Endodermal cell (in vitro differentiated cells): ENCODE data around the gene GALR1. TPM values are rescaled to one million over a fixed set of nuclear protein-coding genes. Genes with fewer than 3 reads are reported as not detected.

Experiments
- DNase-seq: peaks from one replicate; pipeline ENCODE4 v3.0.0-alpha.2; 2017
- H3K27ac ChIP-seq: 2 replicates; pipeline ENCODE4 v1.5.1; 2013; ENCODE audit warnings: mild to moderate bottlenecking, low read depth, low read length, moderate library complexity
- H3K27me3 ChIP-seq: 2 replicates; pipeline ENCODE4 v1.6.1; 2013; ENCODE audit warnings: mild to moderate bottlenecking, low read length, moderate library complexity; ENCODE audit not compliant: insufficient read depth, control insufficient read depth, poor library complexity, severe bottlenecking
- H3K36me3 ChIP-seq: 2 replicates; pipeline ENCODE4 v1.7.0; 2013; ENCODE audit warnings: mild to moderate bottlenecking, low read length, moderate library complexity; ENCODE audit not compliant: control insufficient read depth, insufficient read depth
- H3K4me1 ChIP-seq: one replicate; pipeline ENCODE4 v1.7.0; 2013; ENCODE audit warnings: low read length; ENCODE audit not compliant: control insufficient read depth, insufficient read depth
- H3K4me3 ChIP-seq: 2 replicates; pipeline ENCODE4 v1.5.1; 2013; ENCODE audit warnings: mild to moderate bottlenecking, low read length, moderate library complexity
- H3K9ac ChIP-seq: 2 replicates; pipeline ENCODE4 v1.6.1; 2013; ENCODE audit warnings: mild to moderate bottlenecking, low read length, moderate library complexity; ENCODE audit not compliant: poor library complexity, severe bottlenecking; ENCODE audit errors: extremely low read depth
- H3K9me3 ChIP-seq: 2 replicates; pipeline ENCODE4 v1.6.1; 2013; ENCODE audit warnings: mild to moderate bottlenecking, low read length, moderate library complexity; ENCODE audit not compliant: control insufficient read depth
- H3K27ac Mint-ChIP-seq: 2 replicates; pipeline ENCODE4 v1.8.0; 2020; ENCODE audit warnings: mixed read lengths
- H3K27me3 Mint-ChIP-seq: 2 replicates; pipeline ENCODE4 v1.8.0; 2021; ENCODE audit warnings: mild to moderate bottlenecking, mixed read lengths; ENCODE audit not compliant: insufficient read depth
- H3K36me3 Mint-ChIP-seq: 2 replicates; pipeline ENCODE4 v1.8.0; 2020; ENCODE audit warnings: low read depth, mixed read lengths
- H3K4me1 Mint-ChIP-seq: 2 replicates; pipeline ENCODE4 v1.8.0; 2020; ENCODE audit warnings: mixed read lengths
- H3K4me3 Mint-ChIP-seq: 2 replicates; pipeline ENCODE4 v1.8.0; 2020; ENCODE audit warnings: mild to moderate bottlenecking, moderate library complexity, mixed read lengths
- H3K9me3 Mint-ChIP-seq: 2 replicates; pipeline ENCODE4 v1.8.0; 2020; ENCODE audit warnings: mild to moderate bottlenecking, mixed read lengths
- WGBS, 2 experiments: methylation state at CpG; one replicate each; pipeline versions ENCODE4 v1.1.5 to v1.1.7; 2013; ENCODE audit warnings: missing lambda C conversion rate in 2 of 2, mixed read lengths in 1 of 2; ENCODE audit not compliant: insufficient coverage in 1 of 2, insufficient read length in 1 of 2; 5-methylcytosine and 5-hydroxymethylcytosine counted together
- total RNA-seq, 2 donors: library from RNA; stranded (reverse); fragmentation: NEBNext Ultra II Directional in 1 of 2; extraction: Animal tissue kit (Norgen Biotek cat#: 25700) in 1 of 2; gene quantifications; 2 replicates in 1 of 2; 3 replicates in 1 of 2; pipeline ENCODE4 v1.2.1, GENCODE V29; 2021
- TF ChIP-seq, protein P1 (sequence below): fragments of 200-600 bp; sonication (generic); conservative IDR thresholded peaks from 2 replicates; pipeline ENCODE4 v1.5.0; 2021; ENCODE audit warnings: antibody characterized with exemption, mild to moderate bottlenecking

GALR1 gene
- total RNA-seq, 2 donors from 2014 or later, result 0.04 TPM; not detected in 1

DNA sequence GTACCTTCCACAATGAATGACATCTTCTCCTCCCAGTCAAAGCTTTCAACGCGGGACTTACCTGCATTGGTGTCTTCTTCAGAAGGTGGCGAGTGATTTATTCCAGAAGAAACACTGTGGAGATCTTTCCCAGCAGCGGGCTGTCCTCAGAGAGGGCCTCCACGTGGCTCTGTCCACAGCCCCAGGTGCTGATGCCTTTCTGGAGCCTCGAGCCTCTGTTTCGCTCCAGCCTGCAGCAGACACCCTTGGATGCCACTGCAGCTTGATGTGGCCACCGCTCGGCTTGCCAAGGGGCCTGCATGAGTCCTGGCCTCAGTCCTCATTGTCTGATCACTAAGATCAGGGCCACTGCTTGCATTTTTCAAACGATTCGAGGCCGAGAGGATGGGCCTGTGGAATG lies 46.6 kb upstream of the GALR1 start:
- TF ChIP-seq, protein P1, sequence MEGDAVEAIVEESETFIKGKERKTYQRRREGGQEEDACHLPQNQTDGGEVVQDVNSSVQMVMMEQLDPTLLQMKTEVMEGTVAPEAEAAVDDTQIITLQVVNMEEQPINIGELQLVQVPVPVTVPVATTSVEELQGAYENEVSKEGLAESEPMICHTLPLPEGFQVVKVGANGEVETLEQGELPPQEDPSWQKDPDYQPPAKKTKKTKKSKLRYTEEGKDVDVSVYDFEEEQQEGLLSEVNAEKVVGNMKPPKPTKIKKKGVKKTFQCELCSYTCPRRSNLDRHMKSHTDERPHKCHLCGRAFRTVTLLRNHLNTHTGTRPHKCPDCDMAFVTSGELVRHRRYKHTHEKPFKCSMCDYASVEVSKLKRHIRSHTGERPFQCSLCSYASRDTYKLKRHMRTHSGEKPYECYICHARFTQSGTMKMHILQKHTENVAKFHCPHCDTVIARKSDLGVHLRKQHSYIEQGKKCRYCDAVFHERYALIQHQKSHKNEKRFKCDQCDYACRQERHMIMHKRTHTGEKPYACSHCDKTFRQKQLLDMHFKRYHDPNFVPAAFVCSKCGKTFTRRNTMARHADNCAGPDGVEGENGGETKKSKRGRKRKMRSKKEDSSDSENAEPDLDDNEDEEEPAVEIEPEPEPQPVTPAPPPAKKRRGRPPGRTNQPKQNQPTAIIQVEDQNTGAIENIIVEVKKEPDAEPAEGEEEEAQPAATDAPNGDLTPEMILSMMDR, result no peak
- Histone ChIP-seq H3K27ac (no peak overlapping the region), H3K9ac (no peak overlapping the region), H3K4me3 (no peak overlapping the region), H3K27me3 (no peaks in the 10 kb centered on the region), H3K4me1 (no peaks in the 10 kb centered on the region), H3K9me3 (no peaks in the 10 kb centered on the region), H3K36me3 (no peaks in the 10 kb centered on the region)
- peak; percentile 73 for DNase-seq
- Mint-ChIP-seq H3K27me3 (no peaks in the 10 kb centered on the region), H3K4me1 (no peaks in the 10 kb centered on the region), H3K9me3 (no peaks in the 10 kb centered on the region), H3K36me3 (no peaks in the 10 kb centered on the region), H3K4me3 (no peak overlapping the region), H3K27ac (no peak overlapping the region)
- WGBS, 2 experiments, result 77 to 81% methylated on average over 8 to 12 of the region's 12 CpGs

DNA sequence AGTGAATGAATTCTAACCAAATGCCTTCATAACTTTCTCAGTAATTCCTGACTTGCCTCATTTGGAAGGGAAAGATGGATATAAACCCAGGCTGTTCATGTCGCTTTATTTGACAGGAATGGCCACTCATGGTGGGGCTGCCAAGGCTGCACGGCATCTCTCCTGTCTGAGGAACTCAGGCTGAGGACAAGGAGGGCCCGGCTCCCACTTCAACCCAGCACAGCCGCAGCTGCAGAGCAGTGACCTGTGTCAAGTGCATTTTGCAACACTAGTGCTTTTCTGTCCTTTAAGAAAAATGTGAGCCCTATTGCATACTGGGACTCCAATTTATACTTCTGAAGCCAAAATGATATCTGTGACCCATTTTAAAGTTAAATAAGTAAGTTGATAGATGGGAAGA lies 45.8 kb upstream of the GALR1 start:
- H3K27ac ChIP-seq, result no peak overlapping the region
- no peaks in the 10 kb centered on the region for H3K9me3 Mint-ChIP-seq
- no peaks in the 10 kb centered on the region for H3K4me1 Mint-ChIP-seq

DNA sequence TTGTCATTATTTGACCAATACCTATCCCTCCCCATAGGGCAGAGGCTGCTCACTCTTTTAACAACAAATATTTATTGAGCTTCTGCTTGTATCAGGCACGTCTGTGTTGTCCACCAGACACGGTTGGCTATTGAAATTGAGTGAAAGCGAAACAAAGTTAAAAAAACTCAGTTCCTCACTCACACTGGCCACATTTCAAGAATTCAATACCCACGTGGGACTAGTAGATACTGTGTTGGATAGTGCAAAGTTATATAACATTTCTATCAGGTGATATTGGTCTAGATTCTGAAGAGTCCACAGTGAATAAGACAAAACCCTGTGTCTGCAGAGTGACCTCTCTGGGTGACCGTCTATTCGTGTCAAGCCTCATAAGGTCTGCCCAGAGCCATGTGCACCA lies 43.9 kb upstream of the GALR1 start:
- Mint-ChIP-seq H3K36me3 (no peaks in the 10 kb centered on the region), H3K9me3 (no peaks in the 10 kb centered on the region), H3K4me1 (no peaks in the 10 kb centered on the region), H3K4me3 (no peak overlapping the region), H3K27ac (no peak overlapping the region), H3K27me3 (peaks cover 1% of the 10 kb centered on the region)
- no peaks in the 10 kb centered on the region for H3K4me1 ChIP-seq
- H3K36me3 ChIP-seq, result no peaks in the 10 kb centered on the region
- TF ChIP-seq, protein P1, result no peak
- DNase-seq, result no peak
- WGBS, 2 experiments, result 90 to 100% methylated on average over 1 to 6 of the region's 6 CpGs
- no peaks in the 10 kb centered on the region for H3K9me3 ChIP-seq
- H3K4me3 ChIP-seq, result no peak overlapping the region
- H3K27me3 ChIP-seq, result no peaks in the 10 kb centered on the region
- H3K27ac ChIP-seq, result no peak overlapping the region
- no peak overlapping the region for H3K9ac ChIP-seq

More for the DNA sequence above, 45.8 kb upstream of the GALR1 start:
- no peak overlapping the region for H3K9ac ChIP-seq
- no peaks in the 10 kb centered on the region for H3K4me1 ChIP-seq
- no peak for DNase-seq
- H3K27me3 ChIP-seq, result no peaks in the 10 kb centered on the region
- H3K27me3 Mint-ChIP-seq, result no peaks in the 10 kb centered on the region
- no peaks in the 10 kb centered on the region for H3K36me3 Mint-ChIP-seq
- TF ChIP-seq, protein P1, result no peak
- no peaks in the 10 kb centered on the region for H3K36me3 ChIP-seq
- H3K4me3 Mint-ChIP-seq, result no peak overlapping the region
- H3K4me3 ChIP-seq, result no peak overlapping the region
- H3K27ac Mint-ChIP-seq, result no peak overlapping the region
- no peaks in the 10 kb centered on the region for H3K9me3 ChIP-seq
- WGBS, 2 experiments, result 94 to 95% methylated on average over 2 to 4 of the region's 4 CpGs
